RWPE2 (cell line): ENCODE results near the gene GABRA6.

Source experiments
- ATAC-seq: fragments of 200-7000 bp; cut with Tn5 transposase; 3 replicates; pipeline ENCODE4 v1.9.1; 2021; ENCODE audit warnings: low read depth
- DNase-seq: peaks from one replicate; pipeline ENCODE4 v3.0.0-alpha.2; 2020; ENCODE audit warnings: low spot score
- H3K27ac ChIP-seq: fragments of 450-650 bp; 2 replicates; pipeline ENCODE4 v1.5.1; 2017; ENCODE audit warnings: mild to moderate bottlenecking; ENCODE audit not compliant: poor library complexity, severe bottlenecking
- H3K27me3 ChIP-seq: fragments of 250-450 bp; sonication (Bioruptor Pico); 2 replicates; pipeline ENCODE4 v1.5.1; 2021; ENCODE audit warnings: mild to moderate bottlenecking, moderate library complexity; ENCODE audit not compliant: insufficient read depth, poor library complexity, severe bottlenecking
- H3K36me3 ChIP-seq: fragments of 250-450 bp; sonication (Bioruptor Pico); 2 replicates; pipeline ENCODE4 v1.5.1; 2020; ENCODE audit warnings: low read depth, mild to moderate bottlenecking, moderate library complexity
- H3K4me1 ChIP-seq: fragments of 250-450 bp; sonication (Bioruptor Pico); 2 replicates; pipeline ENCODE4 v1.5.1; 2021; ENCODE audit warnings: mild to moderate bottlenecking, moderate library complexity; ENCODE audit not compliant: insufficient read depth, poor library complexity, severe bottlenecking
- H3K4me3 ChIP-seq: fragments of 250-450 bp; sonication (Bioruptor Pico); 2 replicates; pipeline ENCODE4 v1.5.1; 2021; ENCODE audit warnings: mild to moderate bottlenecking, moderate library complexity; ENCODE audit not compliant: severe bottlenecking
- H3K9me3 ChIP-seq: fragments of 250-450 bp; sonication (Bioruptor Pico); 2 replicates; pipeline ENCODE4 v1.5.1; 2021; ENCODE audit warnings: mild to moderate bottlenecking, moderate library complexity; ENCODE audit not compliant: severe bottlenecking
- CTCF ChIP-seq: fragments of 450-650 bp; IDR thresholded peaks from one replicate; pipeline ENCODE4 v1.5.1; 2017; ENCODE audit warnings: mild to moderate bottlenecking, moderate library complexity; ENCODE audit not compliant: poor library complexity, severe bottlenecking

Gene GABRA6

GRCh38 chr5:161707382-161707781 is 21.9 kb downstream of the GABRA6 start:
- Histone ChIP-seq H3K9me3 (no peaks in the 10 kb centered on the region), H3K27ac (no peak overlapping the region), H3K4me1 (no peaks in the 10 kb centered on the region), H3K4me3 (no peak overlapping the region), H3K36me3 (no peaks in the 10 kb centered on the region), H3K27me3 (no peaks in the 10 kb centered on the region)
- DNase-seq = no peak
- no peak for TF ChIP-seq CTCF
- no peak for ATAC-seq

- TF ChIP-seq CTCF = no peak
- H3K27ac ChIP-seq = no peak overlapping the region
- no peak for ATAC-seq
Observed at GRCh38 chr5:161709239-161709638, 23.7 kb downstream of the GABRA6 start.

GRCh38 chr5:161713042-161713441 is 27.5 kb downstream of the GABRA6 start:
- Histone ChIP-seq H3K27me3 (peaks cover 7% of the 10 kb centered on the region), H3K9me3 (peaks cover 4% of the 10 kb centered on the region), H3K4me1 (no peaks in the 10 kb centered on the region), H3K4me3 (no peak overlapping the region), H3K36me3 (peaks cover 3% of the 10 kb centered on the region; the same call in 1 of the 2 replicates), H3K27ac (no peak overlapping the region)
- TF ChIP-seq CTCF = no peak
- ATAC-seq (no peak), DNase-seq (no peak)

More at GRCh38 chr5:161709239-161709638, 23.7 kb downstream of the GABRA6 start:
- H3K36me3 ChIP-seq = peaks cover 3% of the 10 kb centered on the region; the same call in 1 of the 2 replicates
- no peaks in the 10 kb centered on the region for H3K4me1 ChIP-seq
- DNase-seq = no peak
- H3K9me3 ChIP-seq = no peaks in the 10 kb centered on the region
- no peak overlapping the region for H3K4me3 ChIP-seq
- H3K27me3 ChIP-seq = peaks cover 3% of the 10 kb centered on the region

- no peak for ATAC-seq
Observed at GRCh38 chr5:161719157-161719556, 33.6 kb downstream of the GABRA6 start.

More at GRCh38 chr5:161719157-161719556, 33.6 kb downstream of the GABRA6 start:
- H3K27me3 ChIP-seq = peaks cover 8% of the 10 kb centered on the region
- H3K9me3 ChIP-seq = peaks cover 4% of the 10 kb centered on the region
- DNase-seq = no peak
- no peak for TF ChIP-seq CTCF
- no peak overlapping the region for H3K4me3 ChIP-seq
- H3K36me3 ChIP-seq = peaks cover under 1% of the 10 kb centered on the region; the same call in 1 of the 2 replicates
- H3K27ac ChIP-seq = no peak overlapping the region
- H3K4me1 ChIP-seq = no peaks in the 10 kb centered on the region
